HG03103 (cell line): Measurements from ENCODE around the gene PREB.
"Not testable (repeated sequence)": the region's sequence is repeated elsewhere in the genome, so short reads cannot be mapped to it uniquely, and the experiment has no call there.

Experiments used
- ATAC-seq: cut with Tn5 transposase; IDR thresholded peaks from one replicate; pipeline ENCODE4 v1.9.1; 2021; ENCODE audit warnings: low read depth; ENCODE audit not compliant: unreplicated experiment

The PREB gene

DNA sequence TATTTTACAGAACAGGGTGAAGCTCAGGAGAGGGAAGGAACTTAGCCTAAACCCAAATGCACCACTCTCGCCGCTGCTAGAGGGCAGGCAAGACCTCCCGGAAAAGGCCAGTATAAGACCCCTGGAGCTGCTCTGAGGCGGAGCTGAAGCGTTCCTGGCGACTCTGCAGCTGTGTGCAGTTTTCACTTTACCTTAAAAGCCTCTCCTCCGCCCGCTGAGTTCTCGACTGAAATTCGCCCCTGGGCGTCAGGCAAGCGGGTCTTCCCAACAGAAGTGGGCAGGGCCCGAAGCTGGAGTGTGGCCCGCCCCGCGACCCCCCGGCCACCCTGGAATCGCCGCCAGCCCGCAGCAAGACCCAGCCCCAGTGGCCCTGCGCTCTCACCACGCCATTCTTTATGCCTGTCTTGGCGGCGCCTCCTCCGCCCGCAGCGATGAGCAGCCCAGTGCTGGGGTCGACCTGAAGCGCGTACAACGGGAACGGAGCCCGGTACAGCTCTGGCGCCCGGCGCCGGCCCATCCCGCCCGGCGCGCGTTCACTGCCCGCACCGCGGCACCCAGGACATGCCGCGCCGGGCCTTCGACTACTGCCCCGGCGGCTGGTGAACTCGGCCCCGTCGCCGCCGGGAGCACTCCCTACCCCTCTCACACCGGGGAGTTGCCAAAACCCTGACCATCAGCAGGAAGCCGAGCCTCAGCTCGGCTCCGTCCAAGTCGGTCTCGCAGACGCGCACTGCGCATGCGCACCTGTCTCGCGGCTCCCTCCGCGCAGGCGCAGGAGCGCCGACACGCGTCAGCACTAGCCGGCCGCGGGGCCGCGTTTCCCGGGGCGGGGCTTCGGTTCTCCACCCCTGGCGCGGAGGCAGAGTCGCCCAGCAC, at the start of gene PREB:
Gene PREB (minus strand): TSS at position 732 of the 876 bp plus-strand sequence. CDS start 215 bp downstream, at position 517.
- peak; percentile 79 for ATAC-seq

DNA sequence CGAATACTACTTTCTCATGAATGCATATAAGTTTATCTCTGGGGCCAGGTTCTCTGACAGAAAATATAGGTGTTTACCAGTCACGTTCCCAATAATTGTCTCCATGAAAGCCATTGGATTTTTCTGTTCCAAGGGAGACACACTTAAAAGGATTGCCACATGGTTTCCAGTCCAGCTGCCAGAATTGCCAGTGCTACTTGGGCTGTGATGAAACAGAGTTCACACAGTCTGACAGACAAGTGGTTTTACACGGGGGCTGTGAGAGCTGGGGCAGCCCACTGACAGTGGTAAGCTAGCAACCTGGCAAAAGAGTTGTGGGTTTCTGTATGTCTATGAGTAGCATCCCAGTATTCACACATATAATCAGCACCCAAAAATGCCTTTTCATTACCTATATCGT, 49.7 kb upstream of the PREB start:
- no peak for ATAC-seq

GRCh38 chr2:27182346-27182745, 47.9 kb upstream of the PREB start:
- ATAC-seq, result no peak

- no peak for ATAC-seq
Measured at GRCh38 chr2:27179344-27180000, 45.0 kb upstream of the PREB start.

GRCh38 chr2:27178469-27178868, 44.0 kb upstream of the PREB start:
- no peak for ATAC-seq

DNA sequence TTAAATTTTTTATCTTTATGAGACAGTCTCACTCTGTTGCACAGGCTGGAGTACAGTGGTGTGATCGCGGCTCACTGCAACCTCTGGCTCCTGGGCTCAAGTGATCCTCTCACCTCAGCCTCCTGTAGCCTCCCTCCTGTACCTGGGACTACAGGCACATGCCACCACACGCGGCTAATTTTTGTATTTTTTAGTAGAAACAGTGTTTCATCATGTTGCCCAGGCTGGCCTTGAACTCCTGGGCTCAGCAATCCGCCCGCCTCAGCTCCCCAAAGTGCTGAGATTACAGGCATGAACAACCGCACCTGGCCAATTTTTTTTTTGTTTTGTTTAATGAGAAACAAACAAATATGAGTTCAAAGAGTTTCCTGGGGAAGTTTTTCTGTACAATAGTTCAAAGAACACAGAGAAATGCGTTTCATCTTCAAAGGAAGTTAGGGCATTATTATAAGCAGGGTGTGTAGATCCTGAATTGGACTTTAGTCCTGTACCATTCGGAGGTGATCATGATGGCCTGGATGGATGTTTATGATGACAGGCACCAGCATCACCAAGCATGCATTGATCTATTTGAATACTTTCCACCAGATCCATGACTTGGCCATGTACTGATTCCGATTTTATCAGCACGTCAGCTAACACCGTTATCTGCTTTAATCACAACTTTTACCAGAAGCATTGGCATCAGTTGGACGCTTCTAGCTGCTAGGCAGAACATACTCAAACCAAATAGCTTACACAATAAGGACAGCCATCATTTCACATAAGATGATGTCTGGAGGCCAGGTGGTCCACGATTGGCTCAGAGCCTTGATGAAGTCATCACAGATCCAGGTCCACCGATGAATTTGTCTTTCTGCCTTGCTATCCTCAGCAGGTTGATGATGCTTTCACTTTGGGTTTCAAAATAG, 43.3 kb upstream of the PREB start:
- no peak for ATAC-seq

DNA sequence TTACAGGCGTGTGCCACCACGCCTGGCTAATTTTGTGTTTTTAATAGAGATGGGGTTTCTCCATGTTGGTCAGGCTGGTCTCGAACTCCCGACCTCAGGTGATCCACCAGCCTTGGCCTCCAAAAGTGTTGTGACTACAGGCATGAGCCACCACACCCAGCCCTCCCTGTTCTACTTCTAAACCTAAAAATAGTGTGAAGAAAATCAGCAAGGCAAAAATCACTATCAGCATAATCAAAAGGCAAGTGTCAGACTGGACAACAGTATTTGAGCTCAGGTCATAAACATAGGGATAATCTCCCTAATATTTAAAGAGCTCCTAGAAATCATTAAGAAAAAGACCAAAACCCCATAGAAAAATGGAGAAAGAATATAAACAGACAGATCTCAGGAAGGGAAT, 41.3 kb upstream of the PREB start:
- not testable (repeated sequence) for ATAC-seq

- ATAC-seq, result no peak
Measured at GRCh38 chr2:27175330-27175729, 40.9 kb upstream of the PREB start.

- no peak for ATAC-seq
Measured at GRCh38 chr2:27174638-27175037, 40.2 kb upstream of the PREB start.

- no peak for ATAC-seq
Measured at GRCh38 chr2:27171351-27171848, 37.0 kb upstream of the PREB start.

GRCh38 chr2:27170581-27171337, 36.3 kb upstream of the PREB start:
- ATAC-seq, result no peak

DNA sequence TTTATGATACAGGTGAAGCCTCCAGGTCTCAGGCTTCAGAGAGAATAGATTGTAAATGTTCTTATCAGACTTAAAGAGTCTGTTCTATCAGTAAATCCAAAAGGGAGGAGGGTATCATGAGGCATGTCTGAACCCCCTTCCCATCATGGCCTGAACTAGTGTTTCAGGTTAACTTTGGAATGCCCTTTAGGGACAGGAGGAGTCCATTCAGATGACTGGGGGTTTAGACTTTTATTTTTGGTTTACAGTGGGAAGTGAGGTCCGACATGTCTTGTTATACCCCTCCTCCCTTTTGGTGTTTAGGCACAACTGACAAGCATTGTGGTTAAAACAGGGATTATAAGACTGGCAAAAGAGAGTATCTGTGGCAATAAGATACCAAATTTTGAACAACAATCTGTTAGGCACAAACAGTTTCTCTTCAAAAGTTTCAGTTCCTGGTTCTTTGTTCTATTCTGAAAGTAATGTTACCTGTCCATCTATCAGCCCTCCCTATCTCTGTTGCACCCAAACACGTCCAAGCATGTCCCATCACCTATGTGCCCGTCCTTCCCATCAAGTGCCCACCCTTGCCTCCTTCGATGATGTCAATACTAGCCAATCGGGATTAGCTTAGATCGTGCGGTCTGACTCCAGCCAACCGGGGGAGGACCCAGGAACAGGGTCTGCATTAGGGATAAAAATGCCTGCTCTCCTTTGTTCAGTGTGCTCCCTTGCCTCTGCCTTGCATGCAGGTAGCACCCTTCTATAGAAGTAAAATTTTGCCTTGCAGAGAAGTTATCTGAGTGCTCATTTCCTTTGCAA, 30.7 kb upstream of the PREB start:
- ATAC-seq, result no peak

GRCh38 chr2:27162151-27163121, 28.0 kb upstream of the PREB start:
- no peak for ATAC-seq

DNA sequence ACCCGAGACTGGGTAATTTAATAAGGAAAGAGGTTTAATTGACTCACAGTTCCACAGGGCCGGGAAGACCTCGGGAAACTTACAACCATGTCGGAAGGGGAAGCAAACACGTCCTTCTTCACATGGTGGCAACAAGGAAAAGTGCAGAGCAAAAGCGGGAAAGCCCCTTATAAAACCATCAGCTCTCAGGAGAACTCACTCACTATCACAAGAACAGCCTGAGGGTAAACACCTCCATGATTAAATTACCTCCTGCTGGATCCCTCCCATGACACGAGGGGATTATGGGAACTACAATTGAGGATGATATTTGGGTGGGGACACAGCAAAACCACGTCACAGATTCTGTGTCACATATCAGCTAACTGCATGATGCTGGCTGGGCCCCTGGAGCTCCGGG, 25.8 kb upstream of the PREB start:
- ATAC-seq, result no peak

DNA sequence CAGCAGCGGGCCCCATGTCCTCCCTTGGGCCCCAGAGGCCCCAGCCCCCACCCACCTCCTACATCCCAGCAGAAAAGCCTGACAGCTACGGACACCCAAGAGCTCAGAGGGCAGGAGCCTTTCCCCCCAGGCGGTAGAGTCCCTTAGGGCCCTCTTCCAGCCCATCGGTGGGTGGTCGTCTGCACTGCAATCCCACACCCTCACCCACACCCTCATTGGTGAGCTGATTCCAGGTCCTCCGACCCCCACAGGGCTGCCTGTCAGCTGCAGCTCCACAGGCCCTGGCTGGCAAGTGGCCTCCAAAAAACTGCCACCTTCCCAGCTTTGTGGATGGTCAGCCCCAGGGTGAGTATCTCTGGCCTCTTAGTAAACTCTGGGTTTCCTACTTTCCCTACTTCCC, 24.8 kb upstream of the PREB start:
- no peak for ATAC-seq

DNA sequence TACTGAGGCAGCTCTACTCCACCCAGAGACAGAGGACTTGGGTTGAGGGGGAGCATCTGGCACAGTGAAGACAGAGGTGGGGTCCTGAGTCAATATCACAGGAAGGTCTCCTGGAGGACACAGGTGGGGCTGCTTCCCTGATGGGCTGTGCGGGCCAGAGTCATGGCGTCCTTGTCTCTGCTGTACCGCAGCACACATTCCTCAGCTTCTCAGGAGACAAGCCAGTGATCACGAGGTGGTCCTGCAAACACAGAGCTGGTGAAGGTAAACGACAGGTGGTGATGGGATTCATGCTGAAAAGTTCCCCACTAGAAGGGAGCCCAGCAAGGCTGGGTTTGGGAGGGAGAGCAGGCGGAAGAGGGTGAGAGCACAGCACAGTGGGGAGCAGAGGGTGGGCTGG, 24.0 kb upstream of the PREB start:
- no peak for ATAC-seq

DNA sequence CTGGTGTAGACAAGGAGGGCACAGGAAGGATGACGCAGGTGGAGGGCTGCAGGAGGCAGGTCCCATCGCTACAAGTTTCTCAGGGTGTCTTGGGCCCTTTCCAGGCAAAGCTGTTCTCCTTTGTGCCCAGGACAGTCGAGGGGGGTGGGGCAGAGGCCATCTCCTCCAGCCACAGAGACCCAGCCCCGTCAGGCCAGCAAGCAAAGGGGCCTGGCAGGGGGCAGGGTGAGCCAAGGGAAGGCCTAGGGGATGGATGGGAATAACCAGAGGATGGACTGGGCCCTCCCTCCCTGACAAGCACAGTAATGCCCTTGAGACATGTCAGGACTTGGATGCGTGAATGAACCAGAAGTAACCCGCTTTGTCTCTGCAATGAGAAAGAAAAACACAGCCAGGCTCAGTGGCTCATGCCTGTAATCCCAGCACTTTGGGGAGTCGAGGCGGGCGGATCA, 20.7 kb upstream of the PREB start:
- no peak for ATAC-seq

GRCh38 chr2:27154488-27154887, 20.1 kb upstream of the PREB start:
- no peak for ATAC-seq
